ENCODE measurements around the gene SEMA5B.

Gene SEMA5B

DNA sequence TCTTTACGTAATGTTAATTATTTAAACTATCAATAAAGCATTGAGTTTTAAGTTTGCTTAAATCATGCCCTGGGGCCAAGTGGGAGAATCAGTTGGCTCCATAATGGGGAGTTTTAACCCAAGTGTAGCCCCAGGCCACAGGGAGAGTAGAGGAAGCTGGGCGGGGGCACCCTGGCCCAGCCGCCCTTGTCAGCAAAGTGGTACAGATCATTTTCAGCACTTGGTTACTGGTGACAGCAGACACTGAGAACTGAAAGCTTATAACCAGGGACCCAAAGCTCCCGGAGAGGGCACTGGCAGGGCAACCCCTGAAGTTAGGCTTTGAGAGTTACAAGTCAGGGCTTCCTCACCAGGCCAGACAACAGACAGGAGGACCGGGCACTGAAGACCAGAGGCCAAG is 90.6 kb downstream of the SEMA5B start:
- TF ChIP-seq, protein P1, sequence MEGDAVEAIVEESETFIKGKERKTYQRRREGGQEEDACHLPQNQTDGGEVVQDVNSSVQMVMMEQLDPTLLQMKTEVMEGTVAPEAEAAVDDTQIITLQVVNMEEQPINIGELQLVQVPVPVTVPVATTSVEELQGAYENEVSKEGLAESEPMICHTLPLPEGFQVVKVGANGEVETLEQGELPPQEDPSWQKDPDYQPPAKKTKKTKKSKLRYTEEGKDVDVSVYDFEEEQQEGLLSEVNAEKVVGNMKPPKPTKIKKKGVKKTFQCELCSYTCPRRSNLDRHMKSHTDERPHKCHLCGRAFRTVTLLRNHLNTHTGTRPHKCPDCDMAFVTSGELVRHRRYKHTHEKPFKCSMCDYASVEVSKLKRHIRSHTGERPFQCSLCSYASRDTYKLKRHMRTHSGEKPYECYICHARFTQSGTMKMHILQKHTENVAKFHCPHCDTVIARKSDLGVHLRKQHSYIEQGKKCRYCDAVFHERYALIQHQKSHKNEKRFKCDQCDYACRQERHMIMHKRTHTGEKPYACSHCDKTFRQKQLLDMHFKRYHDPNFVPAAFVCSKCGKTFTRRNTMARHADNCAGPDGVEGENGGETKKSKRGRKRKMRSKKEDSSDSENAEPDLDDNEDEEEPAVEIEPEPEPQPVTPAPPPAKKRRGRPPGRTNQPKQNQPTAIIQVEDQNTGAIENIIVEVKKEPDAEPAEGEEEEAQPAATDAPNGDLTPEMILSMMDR (conservative IDR thresholded peaks at IDR 0.05; ENCODE audit: low read depth, low read length): no peak
- DNase-seq (ENCODE audit: low read depth): no peak
- no peak overlapping the region for H3K4me3 ChIP-seq (ENCODE audit: low read depth, low read length)

DNA sequence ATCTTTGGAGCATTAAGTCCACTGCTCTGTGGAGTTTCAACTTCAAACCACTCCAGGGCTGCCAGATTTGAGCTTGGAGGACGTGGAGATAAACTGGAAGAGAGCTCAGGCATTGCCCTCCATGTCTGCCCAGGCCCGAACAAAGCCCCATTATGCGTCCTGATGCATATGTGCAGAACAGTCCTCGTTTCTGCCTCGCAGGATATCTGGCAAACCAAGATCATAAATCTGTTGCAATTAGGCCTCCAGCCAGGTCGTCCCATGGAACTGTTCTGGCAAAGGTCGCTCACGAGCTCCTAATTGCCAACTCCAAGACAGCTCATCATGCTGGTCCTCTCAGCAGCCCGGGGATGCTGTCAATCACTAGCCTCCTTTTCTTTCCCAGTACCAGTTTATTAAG is 91.2 kb downstream of the SEMA5B start:
- no peak overlapping the region for H3K4me3 ChIP-seq (ENCODE audit: low read depth, low read length)
- TF ChIP-seq, protein P1 (conservative IDR thresholded peaks at IDR 0.05; ENCODE audit: low read depth, low read length): no peak
- DNase-seq (ENCODE audit: low read depth): no peak

DNA sequence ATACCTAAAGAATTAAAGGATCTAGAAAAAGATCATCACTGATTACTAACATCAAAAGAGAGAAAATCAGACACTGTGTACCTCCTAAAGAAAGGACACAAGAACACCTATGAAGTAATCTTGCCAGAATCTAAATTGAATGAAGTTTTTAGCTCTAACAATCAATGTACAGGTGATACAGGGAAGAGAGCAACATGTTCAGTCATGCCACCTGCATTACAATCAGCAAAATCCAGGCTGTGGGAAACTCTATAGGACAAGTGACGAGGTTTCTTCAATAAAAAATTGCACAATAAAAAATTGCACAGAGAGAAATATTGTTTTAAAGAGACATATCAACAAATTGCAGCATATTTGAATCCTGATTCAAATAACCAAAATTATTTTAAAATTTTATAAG is 93.3 kb downstream of the SEMA5B start:
- H3K4me3 ChIP-seq (ENCODE audit: low read depth, low read length): no peak overlapping the region
- TF ChIP-seq, protein P1 (conservative IDR thresholded peaks at IDR 0.05; ENCODE audit: low read depth, low read length): no peak
- DNase-seq (ENCODE audit: low read depth): no peak

DNA sequence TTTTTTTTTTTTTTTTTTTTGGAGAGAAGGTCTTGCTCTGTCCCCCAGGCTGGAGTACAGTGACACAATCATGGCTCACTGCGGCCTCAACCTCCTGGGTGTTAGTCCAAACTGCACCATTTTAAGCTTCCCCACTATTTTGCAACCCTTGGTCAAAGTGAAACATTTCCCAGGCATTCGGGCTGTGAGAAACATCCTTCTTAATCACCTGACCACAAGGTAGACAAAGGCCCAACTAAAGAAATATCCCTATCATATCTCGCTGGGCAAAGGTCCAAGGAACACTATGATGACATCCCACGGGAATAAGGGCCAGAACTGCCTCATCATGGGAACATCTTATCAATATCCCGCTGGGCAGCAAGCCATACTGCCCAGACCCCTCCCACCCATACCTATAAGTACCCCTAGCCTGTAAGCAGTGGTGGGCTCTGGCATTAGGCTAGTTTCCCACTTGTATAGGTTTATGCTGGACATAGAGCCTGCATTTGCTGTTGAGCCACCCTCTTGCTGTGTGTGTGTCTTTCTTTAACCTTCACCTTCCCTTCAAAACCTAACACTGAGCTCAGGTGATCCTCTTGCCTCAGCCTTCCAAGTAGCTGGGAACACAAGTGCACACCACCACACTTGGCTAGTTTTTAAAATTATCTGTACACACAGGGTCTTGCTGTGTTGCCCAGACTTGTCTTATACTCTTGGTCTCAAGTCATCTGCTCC is 95.2 kb downstream of the SEMA5B start:
- TF ChIP-seq, protein P1 (conservative IDR thresholded peaks at IDR 0.05; ENCODE audit: low read depth, low read length): no peak
- peak; percentile 18 for DNase-seq (ENCODE audit: low read depth)
- H3K4me3 ChIP-seq (ENCODE audit: low read depth, low read length): no peak overlapping the region

DNA sequence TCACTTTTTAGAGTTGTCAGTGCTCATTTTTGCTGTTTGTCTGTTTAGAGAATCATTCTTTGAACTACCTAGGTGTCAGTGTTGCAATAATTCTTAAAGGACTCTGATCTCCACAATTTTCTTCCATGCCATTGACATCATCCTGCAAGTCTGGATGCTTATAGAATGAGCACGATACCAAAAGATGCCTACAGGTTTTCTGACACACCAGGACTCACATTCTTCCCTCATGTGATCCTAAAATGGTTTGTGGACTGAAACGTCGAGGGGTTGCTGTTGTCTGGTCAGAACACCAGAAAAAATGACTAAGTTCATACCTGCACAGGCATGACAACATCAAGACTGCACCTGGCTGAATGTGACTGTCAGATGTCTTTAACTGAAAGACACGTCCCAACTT is 95.9 kb downstream of the SEMA5B start:
- no peak for DNase-seq (ENCODE audit: low read depth)
- no peak overlapping the region for H3K4me3 ChIP-seq (ENCODE audit: low read depth, low read length)
- TF ChIP-seq, protein P1 (conservative IDR thresholded peaks at IDR 0.05; ENCODE audit: low read depth, low read length): no peak

DNA sequence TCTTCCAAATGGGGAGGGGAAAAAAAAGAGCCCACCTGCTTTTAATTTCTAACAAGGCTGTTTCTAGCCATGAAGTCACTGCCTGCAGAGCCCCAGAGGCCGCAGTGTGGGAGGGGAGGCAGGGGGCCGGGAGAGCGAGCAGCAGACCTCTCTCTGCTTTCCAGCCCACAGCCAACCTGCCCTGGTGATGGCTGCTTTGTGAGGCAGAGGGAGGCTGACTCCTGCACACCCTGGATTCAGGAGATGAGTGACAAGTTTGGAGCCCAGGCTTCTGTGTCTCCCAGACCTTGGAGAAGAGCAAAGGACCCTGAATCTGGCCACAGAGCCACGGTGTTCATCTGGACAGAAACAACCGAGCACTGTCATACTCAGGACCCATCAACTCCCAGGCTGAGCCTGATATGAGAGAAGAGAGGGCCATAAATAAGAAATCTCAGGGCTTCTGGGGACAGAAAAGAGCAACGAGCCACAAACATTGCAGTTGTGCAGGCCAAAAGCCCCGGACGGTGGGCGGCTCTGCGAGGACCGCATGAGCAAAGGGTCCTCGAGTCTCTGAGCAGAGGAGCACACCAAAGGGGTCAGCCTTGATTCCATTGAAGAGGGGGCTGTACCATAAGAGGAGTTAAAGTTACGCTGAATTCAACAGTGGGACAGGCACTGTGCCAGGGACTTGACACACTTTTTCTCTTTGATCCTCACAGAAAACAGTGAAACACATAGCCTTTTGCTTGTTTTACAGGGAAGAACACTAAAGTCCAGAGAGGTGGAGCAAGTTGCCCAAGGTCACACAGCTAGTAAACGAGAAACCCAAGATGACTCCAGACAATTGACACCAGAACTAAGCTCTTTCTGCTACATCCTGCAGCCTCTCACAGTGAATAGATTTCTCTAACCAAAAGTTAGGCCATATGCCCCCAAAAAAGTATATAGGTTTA is 97.2 kb downstream of the SEMA5B start:
- TF ChIP-seq, protein P1 (conservative IDR thresholded peaks at IDR 0.05; ENCODE audit: low read depth, low read length): no peak
- DNase-seq (ENCODE audit: low read depth): no peak
- no peak overlapping the region for H3K4me3 ChIP-seq (ENCODE audit: low read depth, low read length)

Data from choroid plexus epithelial cell (primary cell).